IMR-90 (cell line): ENCODE results near the gene GGT6. TPM values are rescaled to one million over a fixed set of nuclear protein-coding genes. Genes with fewer than 3 reads are reported as not detected.

Experiments used
- ATAC-seq: fragments of 200-7000 bp; cut with Tn5 transposase; 2 replicates; pipeline ENCODE4 v1.9.1; 2020; ENCODE audit warnings: low read depth, mild to moderate bottlenecking, moderate library complexity
- BruUV-seq: library from RNA; stranded (reverse); fragments of 400-500 nt; replicated peaks from 2 replicates; lab custom pipeline; 2021; lab: Mats Ljungman, UMichigan
- CTCF ChIA-PET: fragments of 300-600 bp; formaldehyde crosslinking; extraction: SDS; loops from one replicate; lab custom pipeline; 2021; ENCODE audit warnings: antibody characterized with exemption; lab: Yijun Ruan, JAX
- POLR2A ChIA-PET: fragments of 300-600 bp; sonication (Branson Sonifier 250); formaldehyde crosslinking; loops from one replicate; lab custom pipeline; 2022; ENCODE audit warnings: antibody characterized with exemption; ENCODE audit not compliant: unreplicated experiment; lab: Charles Lee
- DNase-seq: peaks from one replicate; pipeline ENCODE4 v3.0.0; 2013
- H2AFZ ChIP-seq: replicated peaks from 2 replicates; pipeline ENCODE3; 2013; ENCODE audit warnings: low read length, mild to moderate bottlenecking; ENCODE audit not compliant: poor library complexity
- H2AK5ac ChIP-seq: 2 replicates; pipeline ENCODE4 v1.6.1; 2013; ENCODE audit warnings: low read depth, low read length, inconsistent platforms
- H2AK9ac ChIP-seq: replicated peaks from 2 replicates; pipeline ENCODE3; 2013; ENCODE audit warnings: mild to moderate bottlenecking, low read depth, low read length, moderate library complexity; ENCODE audit not compliant: poor library complexity
- H2BK120ac ChIP-seq: 2 replicates; pipeline ENCODE4 v1.6.1; 2013; ENCODE audit warnings: low read depth, low read length, inconsistent platforms
- H2BK15ac ChIP-seq: 3 replicates; pipeline ENCODE4 v1.6.1; 2013; ENCODE audit warnings: low read depth, low read length, inconsistent platforms
- H2BK20ac ChIP-seq: 2 replicates; pipeline ENCODE4 v1.6.1; 2013; ENCODE audit warnings: low read depth, mild to moderate bottlenecking, inconsistent platforms, low read length, moderate library complexity
- H2BK5ac ChIP-seq: 2 replicates; pipeline ENCODE4 v1.6.1; 2013; ENCODE audit warnings: mild to moderate bottlenecking, low read depth, low read length, inconsistent platforms; ENCODE audit not compliant: poor library complexity, severe bottlenecking
- H3K14ac ChIP-seq: replicated peaks from 2 replicates; pipeline ENCODE4 v1.6.1; 2013; ENCODE audit warnings: low read depth, low read length, inconsistent platforms
- H3K18ac ChIP-seq: 2 replicates; pipeline ENCODE4 v1.6.1; 2013; ENCODE audit warnings: low read depth, low read length, control low read depth
- H3K23ac ChIP-seq: 2 replicates; pipeline ENCODE4 v1.6.1; 2013; ENCODE audit warnings: low read depth, low read length, inconsistent platforms
- H3K27ac ChIP-seq: 2 replicates; pipeline ENCODE4 v1.5.1; 2013; ENCODE audit warnings: mild to moderate bottlenecking, control low read depth, low read length; ENCODE audit not compliant: insufficient read depth
- H3K27me3 ChIP-seq: 2 replicates; pipeline ENCODE4 v1.6.1; 2013; ENCODE audit warnings: low read length; ENCODE audit not compliant: control insufficient read depth, insufficient read depth
- H3K36me3 ChIP-seq: 2 replicates; pipeline ENCODE4 v1.6.1; 2013; ENCODE audit warnings: low read length, mixed read lengths; ENCODE audit not compliant: control insufficient read depth, insufficient read depth
- H3K4ac ChIP-seq: 2 replicates; pipeline ENCODE4 v1.6.1; 2013; ENCODE audit warnings: low read depth, low read length, inconsistent platforms
- H3K4me1 ChIP-seq: 2 replicates; pipeline ENCODE4 v1.6.1; 2013; ENCODE audit warnings: low read length, mixed read lengths; ENCODE audit not compliant: control insufficient read depth, insufficient read depth
- H3K4me2 ChIP-seq: 2 replicates; pipeline ENCODE4 v1.6.1; 2013; ENCODE audit warnings: low read depth, mild to moderate bottlenecking, control low read depth, low read length, moderate library complexity
- H3K4me3 ChIP-seq: 2 replicates; pipeline ENCODE4 v1.5.1; 2013; ENCODE audit warnings: low read depth, mild to moderate bottlenecking, control low read depth, low read length, moderate library complexity; ENCODE audit not compliant: insufficient read depth
- H3K56ac ChIP-seq: 2 replicates; pipeline ENCODE4 v1.6.1; 2013; ENCODE audit warnings: low read length, inconsistent platforms; ENCODE audit not compliant: insufficient read depth; ENCODE audit errors: extremely low read depth
- H3K79me1 ChIP-seq, 2 experiments: 2 replicates each; pipeline ENCODE4 v1.6.1; 2013; ENCODE audit warnings: low read length in 2 of 2, inconsistent platforms in 1 of 2, low read depth in 1 of 2
- H3K9ac ChIP-seq: 2 replicates; pipeline ENCODE4 v1.6.1; 2013; ENCODE audit warnings: low read depth, low read length, control low read depth
- H3K9me1 ChIP-seq: 2 replicates; pipeline ENCODE4 v1.6.1; 2013; ENCODE audit warnings: low read length, inconsistent platforms; ENCODE audit not compliant: insufficient read depth
- H3K9me3 ChIP-seq: 2 replicates; pipeline ENCODE4 v1.6.1; 2013; ENCODE audit warnings: low read length; ENCODE audit not compliant: control insufficient read depth, insufficient read depth
- H4K20me1 ChIP-seq: 2 replicates; pipeline ENCODE4 v1.6.1; 2013; ENCODE audit warnings: low read length, inconsistent platforms; ENCODE audit not compliant: insufficient read depth
- H4K5ac ChIP-seq: 2 replicates; pipeline ENCODE4 v1.6.1; 2013; ENCODE audit warnings: mild to moderate bottlenecking, low read depth, low read length, control low read depth
- H4K8ac ChIP-seq, 2 experiments: 2 replicates each; pipeline ENCODE4 v1.6.1; 2013; ENCODE audit warnings: low read depth in 2 of 2, low read length in 2 of 2, control low read depth in 1 of 2, inconsistent platforms in 1 of 2
- H4K91ac ChIP-seq: 2 replicates; pipeline ENCODE4 v1.6.1; 2013; ENCODE audit warnings: low read depth, low read length, inconsistent platforms; ENCODE audit not compliant: insufficient read depth
- CEBPB ChIP-seq: IDR thresholded peaks from 2 replicates; pipeline ENCODE4 v1.6.1; 2012; ENCODE audit warnings: low read depth, low read length, improper control_type of control experiment
- USF2 ChIP-seq: fragments of 150-350 bp; IDR thresholded peaks from 2 replicates; pipeline ENCODE4 v1.6.1; 2017; ENCODE audit warnings: mild to moderate bottlenecking, antibody characterized with exemption, low read length, low read depth
- WGBS, 2 experiments: methylation state at CpG; one replicate each; pipeline versions ENCODE4 v1.1.5 to v1.1.7; 2013; ENCODE audit warnings: missing lambda C conversion rate in 2 of 2; ENCODE audit not compliant: insufficient read length in 1 of 2; ENCODE audit errors: extremely low coverage in 2 of 2; 5-methylcytosine and 5-hydroxymethylcytosine counted together
- dilution Hi-C: fragments of 300-500 bp; cut with HindIII; formaldehyde crosslinking; loops from one replicate; pipeline ENCODE4 v1.14.3; 2018; ENCODE audit warnings: low sequenced_read_pairs; ENCODE audit not compliant: unreplicated experiment
- in situ Hi-C: fragments of 300-500 bp; cut with MboI; formaldehyde crosslinking; loops from 3 replicates; pipeline ENCODE4 v1.14.3; 2019; ENCODE audit warnings: low sequenced_read_pairs, inconsistent platforms, mixed read lengths
- intact Hi-C: fragments of 100-400 bp; cut with micrococcal nuclease; formaldehyde crosslinking; loops from 2 replicates; pipeline ENCODE4 v1.10.0; 2022
- polyA plus RNA-seq, 3 experiments: library from polyadenylated mRNA; depleted of rRNA; stranded (reverse); fragments of >200 nt; gene quantifications; 2 replicates each; pipeline ENCODE4 v1.2.3, GENCODE V29; 2012; ENCODE audit warnings: low replicate concordance in 1 of 3
- total RNA-seq: library from RNA; depleted of rRNA; stranded (reverse); fragments of >200 nt; gene quantifications from 2 replicates; pipeline ENCODE4 v1.2.3, GENCODE V29; 2012

Gene GGT6
- total and polyA plus RNA-seq, 2 of the 4 experiments (the other 2 are of a cell fraction) = not detected

- Histone ChIP-seq H3K23ac (no peak overlapping the region), H2AK9ac (no peak overlapping the region), H2BK15ac (no peak overlapping the region), H3K4me2 (peak overlapping the region; percentile 12; the same call in 1 of the 2 replicates), H3K27ac (peak overlapping the region; percentile 68; the same call in 1 of the 2 replicates), H4K5ac (peak overlapping the region; percentile 22; the same call in 1 of the 2 replicates), H3K4me1 (peaks cover 6% of the 10 kb centered on the region), H3K18ac (peak overlapping the region; percentile 38; the same call in 1 of the 2 replicates), H3K56ac (no peak overlapping the region), H3K9ac (no peak overlapping the region), H2BK20ac (no peak overlapping the region), H2BK120ac (no peak overlapping the region), H3K79me1 (no peaks in the 10 kb centered on the region), H4K20me1 (no peaks in the 10 kb centered on the region), H2BK5ac (no peak overlapping the region), H3K4me3 (no peak overlapping the region), H3K14ac (no peak overlapping the region), H3K36me3 (no peaks in the 10 kb centered on the region), H3K9me3 (peaks cover 2% of the 10 kb centered on the region; the same call in 1 of the 2 replicates), H2AFZ (no peak overlapping the region), H3K4ac (no peak overlapping the region), H3K9me1 (0 out of 2 replicates have a peak, but pooled peaks cover 3% of the 10 kb centered on the region), H2AK5ac (no peak overlapping the region), H3K27me3 (peaks cover 6% of the 10 kb centered on the region; the same call in 1 of the 2 replicates), H4K8ac (no peak overlapping the region), H4K91ac (no peak overlapping the region)
- DNase-seq (peak; percentile 87), ATAC-seq (peak; percentile 81)
- TF ChIP-seq USF2 (no peak), CEBPB (peak; percentile 68)
- BruUV-seq = no TSS peak
- dilution Hi-C loops (no loop called here), intact Hi-C loops (no loop called here), in situ Hi-C loops (no loop called here)
- ChIA-PET CTCF (interaction anchor here (1.2 kb wide), 1 partner anchor 25 kb away, joined by 3 read pairs; no protein-coding TSS in a partner anchor), POLR2A (no interaction called here)
- no CpG with 5 or more reads among the region's 11 CpGs for WGBS, 2 experiments
These were observed 43.6 kb downstream of the GGT6 start for GRCh38 chr17:4516735-4517134.
